SK-N-SH treated with all-trans-retinoic acid at 6 μM for 48 hours (cell line): ENCODE results near the gene RIMS3.

Source experiments
- ATAC-seq: fragments of 200-7000 bp; cut with Tn5 transposase; 3 replicates; pipeline ENCODE4 v1.9.1; 2020; ENCODE audit warnings: mild to moderate bottlenecking, moderate library complexity
- BACH2 ChIP-seq: fragments of 250-450 bp; sonication (Bioruptor Pico); IDR thresholded peaks from 2 replicates; pipeline ENCODE4 v1.9.0; 2021; ENCODE audit warnings: mild to moderate bottlenecking, borderline replicate concordance
- CSDC2 ChIP-seq: fragments of 250-450 bp; sonication (Bioruptor Pico); IDR thresholded peaks from 2 replicates; pipeline ENCODE4 v1.5.0; 2020; ENCODE audit warnings: mild to moderate bottlenecking, moderate library complexity
- CSRNP3 ChIP-seq: fragments of 250-450 bp; sonication (Bioruptor Pico); IDR thresholded peaks from 2 replicates; pipeline ENCODE4 v1.5.1; 2021; ENCODE audit warnings: mild to moderate bottlenecking, moderate library complexity
- GLIS3 ChIP-seq: fragments of 250-450 bp; sonication (Bioruptor Pico); IDR thresholded peaks from 2 replicates; pipeline ENCODE4 v1.5.0; 2020; ENCODE audit warnings: mild to moderate bottlenecking, moderate library complexity
- ISL1 ChIP-seq: fragments of 250-450 bp; sonication (Bioruptor Pico); IDR thresholded peaks from 2 replicates; pipeline ENCODE4 v2.1.2; 2022; ENCODE audit warnings: mild to moderate bottlenecking, moderate library complexity
- OSR1 ChIP-seq: fragments of 250-450 bp; sonication (Bioruptor Pico); IDR thresholded peaks from 2 replicates; pipeline ENCODE4 v1.8.0; 2022; ENCODE audit warnings: moderate library complexity, mild to moderate bottlenecking, inconsistent platforms
- POU6F1 ChIP-seq: fragments of 250-450 bp; sonication (Bioruptor Pico); IDR thresholded peaks from 2 replicates; pipeline ENCODE4 v1.8.0; 2021; ENCODE audit warnings: low read depth, mild to moderate bottlenecking, moderate library complexity, borderline replicate concordance
- SNAI2 ChIP-seq: fragments of 250-450 bp; sonication (Bioruptor Pico); IDR thresholded peaks from 2 replicates; pipeline ENCODE4 v1.5.0; 2020; ENCODE audit warnings: mild to moderate bottlenecking, moderate library complexity
- TCF4 ChIP-seq: fragments of 250-450 bp; sonication (Bioruptor Pico); IDR thresholded peaks from 2 replicates; pipeline ENCODE4 v1.8.0; 2021; ENCODE audit warnings: mild to moderate bottlenecking, moderate library complexity, borderline replicate concordance
- ZC3H10 ChIP-seq: fragments of 250-450 bp; sonication (Bioruptor Pico); IDR thresholded peaks from 2 replicates; pipeline ENCODE4 v1.5.1; 2021; ENCODE audit warnings: mild to moderate bottlenecking, moderate library complexity
- ZFP3 ChIP-seq: fragments of 250-450 bp; sonication (Bioruptor Pico); IDR thresholded peaks from 2 replicates; pipeline ENCODE4 v1.5.0; 2020; ENCODE audit warnings: mild to moderate bottlenecking, moderate library complexity
- ZFP30 ChIP-seq: fragments of 450-650 bp; formaldehyde crosslinking; IDR thresholded peaks from 2 replicates; pipeline ENCODE4 v1.5.0; 2022; ENCODE audit warnings: mild to moderate bottlenecking, moderate library complexity
- ZNF565 ChIP-seq: fragments of 450-650 bp; formaldehyde crosslinking; conservative IDR thresholded peaks from 2 replicates; pipeline ENCODE4 v1.5.0; 2020; ENCODE audit warnings: low read depth, mild to moderate bottlenecking, moderate library complexity
- ZNF70 ChIP-seq: fragments of 450-650 bp; formaldehyde crosslinking; IDR thresholded peaks from 2 replicates; pipeline ENCODE4 v1.5.0; 2020; ENCODE audit warnings: mild to moderate bottlenecking, moderate library complexity
- ZNF8 ChIP-seq: fragments of 450-650 bp; formaldehyde crosslinking; IDR thresholded peaks from 2 replicates; pipeline ENCODE4 v1.5.0; 2020; ENCODE audit warnings: mild to moderate bottlenecking, moderate library complexity
- TF ChIP-seq, protein P1 (sequence below): fragments of 250-450 bp; sonication (Bioruptor Pico); IDR thresholded peaks from 2 replicates; pipeline ENCODE4 v1.5.0; 2020; ENCODE audit warnings: mild to moderate bottlenecking, moderate library complexity
- TF ChIP-seq, protein P2 (sequence below): fragments of 250-450 bp; sonication (Bioruptor Pico); IDR thresholded peaks from 2 replicates; pipeline ENCODE4 v1.5.1; 2020; ENCODE audit warnings: low read depth, mild to moderate bottlenecking, moderate library complexity

Gene RIMS3

DNA sequence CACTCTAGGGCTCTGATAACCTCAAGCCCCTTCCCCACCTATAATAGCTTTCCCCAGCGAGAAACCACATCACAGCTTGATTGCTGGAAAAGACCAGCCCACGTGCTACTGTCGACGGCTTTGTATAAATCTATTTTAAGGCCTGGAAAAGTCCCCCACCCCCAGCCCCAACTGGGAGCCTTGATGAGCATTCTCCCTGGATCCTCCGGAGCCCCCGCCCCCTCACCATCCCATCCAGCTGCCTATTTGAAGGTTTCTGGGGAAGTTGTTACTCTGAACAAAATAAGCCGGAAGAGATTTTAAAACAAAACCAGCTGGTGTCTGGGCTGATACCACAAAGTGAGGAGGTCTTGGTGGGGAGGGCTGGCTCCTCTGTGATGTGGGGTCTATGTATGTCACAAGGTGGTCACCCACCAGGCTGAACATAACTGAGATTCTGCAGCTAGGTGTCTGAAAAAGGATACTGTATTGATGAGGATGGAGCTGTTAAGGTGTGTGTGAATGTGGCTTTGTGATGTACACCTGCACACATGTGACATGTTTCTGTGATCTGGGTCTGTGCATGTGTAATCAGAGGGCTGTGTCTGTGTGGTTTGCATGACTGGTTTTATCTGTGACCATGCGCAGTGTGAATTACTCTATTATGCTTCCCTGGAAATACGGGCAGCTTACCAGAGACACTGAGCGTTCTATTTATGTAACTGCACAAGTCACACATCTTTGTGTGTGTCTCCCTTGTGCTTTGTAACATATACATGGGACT is 25.0 kb downstream of the RIMS3 start:
- ATAC-seq: no peak
- TF ChIP-seq, protein P1, sequence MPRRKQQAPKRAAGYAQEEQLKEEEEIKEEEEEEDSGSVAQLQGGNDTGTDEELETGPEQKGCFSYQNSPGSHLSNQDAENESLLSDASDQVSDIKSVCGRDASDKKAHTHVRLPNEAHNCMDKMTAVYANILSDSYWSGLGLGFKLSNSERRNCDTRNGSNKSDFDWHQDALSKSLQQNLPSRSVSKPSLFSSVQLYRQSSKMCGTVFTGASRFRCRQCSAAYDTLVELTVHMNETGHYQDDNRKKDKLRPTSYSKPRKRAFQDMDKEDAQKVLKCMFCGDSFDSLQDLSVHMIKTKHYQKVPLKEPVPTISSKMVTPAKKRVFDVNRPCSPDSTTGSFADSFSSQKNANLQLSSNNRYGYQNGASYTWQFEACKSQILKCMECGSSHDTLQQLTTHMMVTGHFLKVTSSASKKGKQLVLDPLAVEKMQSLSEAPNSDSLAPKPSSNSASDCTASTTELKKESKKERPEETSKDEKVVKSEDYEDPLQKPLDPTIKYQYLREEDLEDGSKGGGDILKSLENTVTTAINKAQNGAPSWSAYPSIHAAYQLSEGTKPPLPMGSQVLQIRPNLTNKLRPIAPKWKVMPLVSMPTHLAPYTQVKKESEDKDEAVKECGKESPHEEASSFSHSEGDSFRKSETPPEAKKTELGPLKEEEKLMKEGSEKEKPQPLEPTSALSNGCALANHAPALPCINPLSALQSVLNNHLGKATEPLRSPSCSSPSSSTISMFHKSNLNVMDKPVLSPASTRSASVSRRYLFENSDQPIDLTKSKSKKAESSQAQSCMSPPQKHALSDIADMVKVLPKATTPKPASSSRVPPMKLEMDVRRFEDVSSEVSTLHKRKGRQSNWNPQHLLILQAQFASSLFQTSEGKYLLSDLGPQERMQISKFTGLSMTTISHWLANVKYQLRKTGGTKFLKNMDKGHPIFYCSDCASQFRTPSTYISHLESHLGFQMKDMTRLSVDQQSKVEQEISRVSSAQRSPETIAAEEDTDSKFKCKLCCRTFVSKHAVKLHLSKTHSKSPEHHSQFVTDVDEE: no peak

DNA sequence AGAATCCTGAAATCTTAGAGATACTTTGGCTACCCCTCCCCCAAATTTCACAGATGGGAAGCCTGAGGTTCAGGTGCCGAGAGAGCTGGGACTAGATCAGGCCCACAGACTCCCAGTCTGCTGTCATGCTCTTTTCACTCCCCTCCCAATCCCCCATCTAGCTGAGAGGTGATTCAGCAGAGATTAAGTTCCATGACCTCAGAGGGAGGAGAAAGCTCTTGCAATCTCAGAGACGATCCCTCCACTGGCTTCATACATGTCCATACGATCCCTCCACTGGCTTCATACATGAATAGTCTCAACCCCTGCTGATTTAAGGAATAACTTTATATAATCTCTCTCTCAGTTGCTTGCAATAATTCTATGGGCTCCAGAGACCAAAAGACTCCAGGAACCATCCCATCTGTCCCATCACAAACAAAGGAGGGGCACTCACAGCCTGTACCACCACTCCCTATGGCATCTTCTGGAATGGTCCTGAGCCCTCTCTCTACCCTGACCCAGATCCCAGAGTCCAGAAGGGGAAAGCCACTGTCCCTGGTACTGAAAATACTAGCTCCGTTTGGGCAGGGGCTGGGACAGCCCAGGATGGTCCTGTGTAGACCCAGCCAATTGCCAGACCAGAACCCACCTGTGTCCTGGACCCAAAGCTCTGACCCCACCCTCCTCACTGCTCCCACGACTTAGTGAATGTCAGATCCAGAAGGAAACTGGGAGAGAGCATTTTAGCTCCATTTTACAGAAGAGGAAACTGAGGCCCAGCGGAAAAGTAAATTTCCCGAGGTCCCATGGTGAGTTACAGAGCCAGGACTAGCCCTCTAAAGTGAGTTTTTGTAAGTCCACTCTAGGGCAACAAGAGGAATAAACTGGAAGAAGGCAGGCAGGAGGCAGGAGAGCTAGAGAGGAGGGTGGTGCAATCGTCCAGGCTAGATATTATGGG is 27.1 kb downstream of the RIMS3 start:
- peak; percentile 28; the same call in 1 of the 3 replicates for ATAC-seq
- no peak for TF ChIP-seq ZFP3 (CRISPR knock-in tag)
- TF ChIP-seq ZNF8 (CRISPR knock-in tag): no peak
- TF ChIP-seq, protein P2, sequence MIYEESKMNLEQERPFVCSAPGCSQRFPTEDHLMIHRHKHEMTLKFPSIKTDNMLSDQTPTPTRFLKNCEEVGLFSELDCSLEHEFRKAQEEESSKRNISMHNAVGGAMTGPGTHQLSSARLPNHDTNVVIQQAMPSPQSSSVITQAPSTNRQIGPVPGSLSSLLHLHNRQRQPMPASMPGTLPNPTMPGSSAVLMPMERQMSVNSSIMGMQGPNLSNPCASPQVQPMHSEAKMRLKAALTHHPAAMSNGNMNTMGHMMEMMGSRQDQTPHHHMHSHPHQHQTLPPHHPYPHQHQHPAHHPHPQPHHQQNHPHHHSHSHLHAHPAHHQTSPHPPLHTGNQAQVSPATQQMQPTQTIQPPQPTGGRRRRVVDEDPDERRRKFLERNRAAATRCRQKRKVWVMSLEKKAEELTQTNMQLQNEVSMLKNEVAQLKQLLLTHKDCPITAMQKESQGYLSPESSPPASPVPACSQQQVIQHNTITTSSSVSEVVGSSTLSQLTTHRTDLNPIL: no peak
- TF ChIP-seq CSDC2 (CRISPR knock-in tag): no peak
- TF ChIP-seq POU6F1 (CRISPR knock-in tag): no peak
- TF ChIP-seq, protein P1: no peak
- no peak for TF ChIP-seq ZNF70
- no peak for TF ChIP-seq SNAI2 (CRISPR knock-in tag)
- no peak for TF ChIP-seq ZNF565
- no peak for TF ChIP-seq ZFP30
- no peak for TF ChIP-seq TCF4 (CRISPR knock-in tag)
- TF ChIP-seq CSRNP3 (CRISPR knock-in tag): no peak
- no peak for TF ChIP-seq OSR1 (CRISPR knock-in tag)
- no peak for TF ChIP-seq ISL1
- no peak for TF ChIP-seq GLIS3
- TF ChIP-seq BACH2 (CRISPR knock-in tag): no peak

- ATAC-seq: no peak
- TF ChIP-seq OSR1 (CRISPR knock-in tag) (no peak), ZFP30 (no peak), ZC3H10 (CRISPR knock-in tag) (no peak), GLIS3 (no peak), ZFP3 (CRISPR knock-in tag) (no peak)
These were observed 27.9 kb downstream of the RIMS3 start for GRCh38 chr1:40637470-40638007.
